Breast epithelium (tissue), 3 donors: Measurements from ENCODE around the gene PGS1.

Source experiments
- POLR2A ChIP-seq: fragments of 450-650 bp; IDR thresholded peaks from one replicate; pipeline ENCODE4 v1.6.1; 2016; ENCODE audit warnings: antibody characterized with exemption, mild to moderate bottlenecking, moderate library complexity
- POLR2AphosphoS5 ChIP-seq, 3 donors: sonication (generic); formaldehyde crosslinking; IDR thresholded peaks; one replicate each; pipeline ENCODE4 v1.6.1; 2017; ENCODE audit warnings: antibody characterized with exemption in 3 of 3
- TF ChIP-seq, protein P1 (sequence below), 3 donors: fragments of 450-650 bp; IDR thresholded peaks; one replicate each; pipeline ENCODE4 v1.5.1; 2016 to 2017; ENCODE audit warnings: antibody characterized with exemption in 3 of 3, mild to moderate bottlenecking in 3 of 3, moderate library complexity in 3 of 3

DNA sequence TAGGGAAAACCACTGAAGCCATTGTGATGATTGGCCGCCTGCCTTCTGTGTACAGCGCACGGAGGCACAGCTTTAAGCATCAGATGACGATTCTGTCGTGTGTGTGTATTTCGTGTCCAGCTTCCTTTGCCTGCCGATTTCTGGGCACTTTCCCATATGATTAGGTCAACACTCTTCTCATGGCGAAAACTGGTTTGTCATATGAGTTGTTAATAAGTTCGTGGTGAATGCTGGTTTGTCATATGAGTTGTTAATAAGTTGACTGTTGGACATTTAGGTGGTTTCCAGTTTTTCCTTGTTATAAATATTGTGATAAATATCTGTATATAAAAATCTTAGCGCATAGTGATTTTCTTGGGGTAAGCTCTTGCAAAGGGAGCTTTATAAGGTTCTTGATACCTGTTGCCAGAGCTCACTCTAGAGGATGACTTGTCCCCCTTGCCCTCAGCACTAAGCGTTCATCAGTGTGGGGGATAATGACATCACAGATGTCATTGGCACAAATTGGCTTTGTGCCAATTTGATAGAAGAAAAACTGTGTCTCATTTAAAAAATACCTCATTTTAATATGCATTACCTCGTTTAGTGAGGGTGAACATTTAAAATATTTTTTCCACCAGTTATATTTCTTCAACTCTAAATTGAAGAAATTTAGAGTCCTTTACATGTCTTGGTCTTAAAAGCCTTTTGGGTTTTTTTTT is 40.0 kb downstream of the PGS1 start:
- TF ChIP-seq, protein P1, sequence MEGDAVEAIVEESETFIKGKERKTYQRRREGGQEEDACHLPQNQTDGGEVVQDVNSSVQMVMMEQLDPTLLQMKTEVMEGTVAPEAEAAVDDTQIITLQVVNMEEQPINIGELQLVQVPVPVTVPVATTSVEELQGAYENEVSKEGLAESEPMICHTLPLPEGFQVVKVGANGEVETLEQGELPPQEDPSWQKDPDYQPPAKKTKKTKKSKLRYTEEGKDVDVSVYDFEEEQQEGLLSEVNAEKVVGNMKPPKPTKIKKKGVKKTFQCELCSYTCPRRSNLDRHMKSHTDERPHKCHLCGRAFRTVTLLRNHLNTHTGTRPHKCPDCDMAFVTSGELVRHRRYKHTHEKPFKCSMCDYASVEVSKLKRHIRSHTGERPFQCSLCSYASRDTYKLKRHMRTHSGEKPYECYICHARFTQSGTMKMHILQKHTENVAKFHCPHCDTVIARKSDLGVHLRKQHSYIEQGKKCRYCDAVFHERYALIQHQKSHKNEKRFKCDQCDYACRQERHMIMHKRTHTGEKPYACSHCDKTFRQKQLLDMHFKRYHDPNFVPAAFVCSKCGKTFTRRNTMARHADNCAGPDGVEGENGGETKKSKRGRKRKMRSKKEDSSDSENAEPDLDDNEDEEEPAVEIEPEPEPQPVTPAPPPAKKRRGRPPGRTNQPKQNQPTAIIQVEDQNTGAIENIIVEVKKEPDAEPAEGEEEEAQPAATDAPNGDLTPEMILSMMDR (IDR thresholded peaks at IDR 0.05): no peak
- TF ChIP-seq POLR2A (no peak), POLR2AphosphoS5 (IDR thresholded peaks at IDR 0.05) (no peak)
